Calu3 (cell line): ENCODE results near the gene PRR20A. TPM values are rescaled to one million over a fixed set of nuclear protein-coding genes. Genes with fewer than 3 reads are reported as not detected.
"Not testable (repeated sequence)": the region's sequence is repeated elsewhere in the genome, so short reads cannot be mapped to it uniquely, and the experiment has no call there.

ENCODE experiments used
- BruUV-seq: library from RNA; stranded (reverse); fragments of 400-500 nt; replicated peaks from 2 replicates; lab custom pipeline; 2021; lab: Mats Ljungman, UMichigan
- CTCF ChIA-PET: fragments of 300-600 bp; sonication (Branson Sonifier 250); formaldehyde crosslinking; loops from one replicate; lab custom pipeline; 2022; ENCODE audit warnings: antibody characterized with exemption; lab: Charles Lee
- DNase-seq: peaks from one replicate; pipeline ENCODE4 v3.0.0; 2022
- H3K27ac Mint-ChIP-seq: one replicate; pipeline ENCODE4 v1.8.0; 2022; ENCODE audit warnings: mixed read lengths; ENCODE audit not compliant: unreplicated experiment
- H3K27me3 Mint-ChIP-seq: one replicate; pipeline ENCODE4 v1.8.0; 2022; ENCODE audit warnings: mixed read lengths; ENCODE audit not compliant: unreplicated experiment
- H3K36me3 Mint-ChIP-seq: one replicate; pipeline ENCODE4 v1.8.0; 2022; ENCODE audit warnings: mild to moderate bottlenecking, moderate library complexity, mixed read lengths; ENCODE audit not compliant: insufficient read depth, unreplicated experiment
- H3K4me1 Mint-ChIP-seq: one replicate; pipeline ENCODE4 v1.8.0; 2022; ENCODE audit warnings: mild to moderate bottlenecking, low read depth, mixed read lengths; ENCODE audit not compliant: unreplicated experiment
- H3K4me3 Mint-ChIP-seq: one replicate; pipeline ENCODE4 v1.8.0; 2022; ENCODE audit warnings: mild to moderate bottlenecking, low read depth, moderate library complexity, mixed read lengths; ENCODE audit not compliant: unreplicated experiment
- H3K9me3 Mint-ChIP-seq: one replicate; pipeline ENCODE4 v1.8.0; 2022; ENCODE audit warnings: low read depth, mixed read lengths; ENCODE audit not compliant: unreplicated experiment
- intact Hi-C: fragments of 100-400 bp; cut with micrococcal nuclease; formaldehyde crosslinking; loops from one replicate; pipeline ENCODE4 v1.10.0; 2022; ENCODE audit not compliant: unreplicated experiment
- total RNA-seq: library from RNA; stranded (reverse); gene quantifications from 2 replicates; pipeline ENCODE4 v1.2.3, GENCODE V29; 2022
- TF ChIP-seq, protein P1 (sequence below): fragments of 200-600 bp; IDR thresholded peaks from one replicate; pipeline ENCODE4 v1.8.0; 2022; ENCODE audit warnings: antibody characterized with exemption; ENCODE audit not compliant: unreplicated experiment

PRR20A gene
- total RNA-seq, 1 experiment from 2014 or later, result not detected

DNA sequence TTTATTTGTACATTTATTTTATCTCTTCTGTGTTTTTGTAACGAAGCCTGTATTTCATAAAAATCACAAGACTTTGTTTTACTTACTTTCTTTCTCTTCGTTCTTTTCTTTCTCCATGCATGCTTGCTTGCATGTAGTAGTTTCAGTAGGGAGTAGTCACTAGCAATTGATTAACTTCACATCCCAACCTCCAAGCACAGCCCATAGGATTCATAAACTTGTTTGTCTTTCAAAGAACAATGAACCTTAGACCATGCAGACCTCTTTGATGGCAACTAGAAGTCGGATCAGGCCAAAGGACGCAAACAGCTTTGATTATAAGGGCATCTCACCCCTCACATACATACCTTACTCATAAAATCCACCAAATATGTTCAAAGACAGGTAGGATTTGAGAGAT is 3.1 kb upstream of the PRR20A start:
- DNase-seq, result no peak
- no peaks in the 10 kb centered on the region for H3K4me1 Mint-ChIP-seq
- peaks cover 2% of the 10 kb centered on the region for H3K9me3 Mint-ChIP-seq
- no TSS peak for BruUV-seq
- H3K27me3 Mint-ChIP-seq, result no peaks in the 10 kb centered on the region
- no peak overlapping the region for H3K27ac Mint-ChIP-seq
- CTCF ChIA-PET, result no interaction called here
- TF ChIP-seq, protein P1, sequence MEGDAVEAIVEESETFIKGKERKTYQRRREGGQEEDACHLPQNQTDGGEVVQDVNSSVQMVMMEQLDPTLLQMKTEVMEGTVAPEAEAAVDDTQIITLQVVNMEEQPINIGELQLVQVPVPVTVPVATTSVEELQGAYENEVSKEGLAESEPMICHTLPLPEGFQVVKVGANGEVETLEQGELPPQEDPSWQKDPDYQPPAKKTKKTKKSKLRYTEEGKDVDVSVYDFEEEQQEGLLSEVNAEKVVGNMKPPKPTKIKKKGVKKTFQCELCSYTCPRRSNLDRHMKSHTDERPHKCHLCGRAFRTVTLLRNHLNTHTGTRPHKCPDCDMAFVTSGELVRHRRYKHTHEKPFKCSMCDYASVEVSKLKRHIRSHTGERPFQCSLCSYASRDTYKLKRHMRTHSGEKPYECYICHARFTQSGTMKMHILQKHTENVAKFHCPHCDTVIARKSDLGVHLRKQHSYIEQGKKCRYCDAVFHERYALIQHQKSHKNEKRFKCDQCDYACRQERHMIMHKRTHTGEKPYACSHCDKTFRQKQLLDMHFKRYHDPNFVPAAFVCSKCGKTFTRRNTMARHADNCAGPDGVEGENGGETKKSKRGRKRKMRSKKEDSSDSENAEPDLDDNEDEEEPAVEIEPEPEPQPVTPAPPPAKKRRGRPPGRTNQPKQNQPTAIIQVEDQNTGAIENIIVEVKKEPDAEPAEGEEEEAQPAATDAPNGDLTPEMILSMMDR, result no peak
- H3K4me3 Mint-ChIP-seq, result no peak overlapping the region
- no peaks in the 10 kb centered on the region for H3K36me3 Mint-ChIP-seq
- intact Hi-C loops, result no loop called here

DNA sequence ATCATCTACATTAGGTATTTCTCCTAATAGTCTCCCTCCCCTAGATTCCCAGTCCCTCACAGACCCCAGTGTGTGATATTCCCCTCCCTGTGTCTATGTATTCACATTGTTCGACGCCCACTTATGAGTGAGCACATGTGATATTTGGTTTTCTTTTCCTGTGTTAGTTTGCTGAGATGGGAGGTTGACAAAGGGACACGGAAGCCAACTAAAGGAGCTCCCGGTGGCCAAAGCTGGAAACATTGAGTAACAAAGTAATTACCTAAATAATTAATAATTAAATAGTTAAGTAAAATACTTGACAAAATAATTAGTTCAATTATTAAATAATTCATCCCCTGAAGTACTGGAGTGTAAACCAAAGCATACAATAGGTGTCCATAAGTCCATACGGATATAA is 1.7 kb upstream of the PRR20A start:
- BruUV-seq, result no TSS peak
- CTCF ChIA-PET, result no interaction called here
- H3K27me3 Mint-ChIP-seq, result no peaks in the 10 kb centered on the region
- intact Hi-C loops, result no loop called here
- TF ChIP-seq, protein P1, result no peak
- peaks cover 2% of the 10 kb centered on the region for H3K9me3 Mint-ChIP-seq
- H3K4me1 Mint-ChIP-seq, result no peaks in the 10 kb centered on the region
- H3K27ac Mint-ChIP-seq, result no peak overlapping the region
- no peak overlapping the region for H3K4me3 Mint-ChIP-seq
- no peaks in the 10 kb centered on the region for H3K36me3 Mint-ChIP-seq
- no peak for DNase-seq

DNA sequence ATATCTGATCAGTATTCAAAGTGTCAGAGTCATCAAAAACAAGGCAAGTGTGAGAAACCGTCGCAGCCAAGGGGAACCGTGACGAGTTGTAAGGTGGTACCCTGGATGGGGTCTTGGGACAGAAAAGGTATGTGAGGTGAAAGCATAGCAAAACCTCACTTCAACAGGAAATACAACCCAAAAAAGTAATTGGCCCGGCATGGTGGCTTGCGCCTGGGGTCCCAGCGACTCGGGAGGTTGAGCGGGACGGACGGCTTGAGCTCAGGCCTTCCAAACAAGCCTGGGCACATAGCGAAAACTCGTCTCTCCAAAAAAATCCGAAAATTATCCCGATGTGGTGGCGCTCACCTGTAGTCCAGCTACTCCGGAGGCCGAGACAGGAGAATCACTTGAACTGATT is 937 bp upstream of the PRR20A start:
- BruUV-seq, CTCF ChIA-PET, H3K36me3 Mint-ChIP-seq: not testable (repeated sequence)

DNA sequence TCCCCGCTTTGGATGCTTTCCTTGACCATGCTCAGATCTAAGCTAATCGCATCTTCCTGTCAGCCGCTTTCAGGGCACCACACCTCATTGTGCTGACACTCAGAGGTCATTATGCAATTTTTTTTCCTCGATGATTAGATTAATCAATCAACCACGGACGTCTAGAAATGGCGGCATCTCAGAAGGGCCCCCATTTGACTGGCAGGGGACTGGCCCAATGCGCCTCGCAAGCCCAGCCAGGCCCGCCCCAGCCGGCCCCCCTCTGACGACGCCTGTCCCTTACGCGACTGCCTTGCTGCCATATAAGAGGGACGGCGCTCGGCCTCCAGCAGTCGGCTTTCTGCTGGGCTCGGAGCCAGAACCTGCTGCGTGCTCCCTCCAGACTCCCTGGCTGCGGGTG is 6.5 kb downstream of the PRR20A start, which contains the start of gene PRR20B:
PRR20B (plus strand) TSS at position 301 of the 400 bp plus-strand sequence. CDS start 387 bp downstream, outside the sequence.
- H3K27me3 Mint-ChIP-seq, H3K9me3 Mint-ChIP-seq, H3K27ac Mint-ChIP-seq, CTCF ChIA-PET, H3K4me1 Mint-ChIP-seq, intact Hi-C loops, H3K4me3 Mint-ChIP-seq, DNase-seq, BruUV-seq, H3K36me3 Mint-ChIP-seq: not testable (repeated sequence)

More for the DNA sequence above, 937 bp upstream of the PRR20A start:
- H3K4me1 Mint-ChIP-seq, H3K27ac Mint-ChIP-seq, H3K9me3 Mint-ChIP-seq, H3K27me3 Mint-ChIP-seq, H3K4me3 Mint-ChIP-seq, DNase-seq, intact Hi-C loops: not testable (repeated sequence)

DNA sequence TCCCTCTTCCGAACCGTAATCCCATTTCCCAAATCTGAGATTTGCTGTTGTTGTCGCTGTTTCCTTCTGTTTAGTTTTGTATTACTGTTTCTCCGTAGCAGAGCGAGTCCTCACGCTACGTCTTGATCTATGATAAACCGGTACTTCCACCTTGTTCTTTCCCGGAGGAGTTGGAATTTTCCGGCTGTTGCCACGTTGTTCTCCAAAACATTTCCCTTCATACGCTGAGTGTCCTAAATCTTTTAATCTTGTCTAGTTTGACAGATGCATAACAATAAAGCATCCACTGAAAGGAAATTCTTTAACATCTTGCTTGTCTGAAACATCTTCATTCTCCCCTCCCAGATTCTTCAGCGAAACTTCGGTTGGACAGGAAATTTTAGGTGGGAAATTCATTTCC is 7.4 kb downstream of the PRR20A start:
- CTCF ChIA-PET, H3K36me3 Mint-ChIP-seq, intact Hi-C loops, DNase-seq, H3K4me3 Mint-ChIP-seq, BruUV-seq, H3K27me3 Mint-ChIP-seq, H3K27ac Mint-ChIP-seq, H3K9me3 Mint-ChIP-seq, H3K4me1 Mint-ChIP-seq: not testable (repeated sequence)

DNA sequence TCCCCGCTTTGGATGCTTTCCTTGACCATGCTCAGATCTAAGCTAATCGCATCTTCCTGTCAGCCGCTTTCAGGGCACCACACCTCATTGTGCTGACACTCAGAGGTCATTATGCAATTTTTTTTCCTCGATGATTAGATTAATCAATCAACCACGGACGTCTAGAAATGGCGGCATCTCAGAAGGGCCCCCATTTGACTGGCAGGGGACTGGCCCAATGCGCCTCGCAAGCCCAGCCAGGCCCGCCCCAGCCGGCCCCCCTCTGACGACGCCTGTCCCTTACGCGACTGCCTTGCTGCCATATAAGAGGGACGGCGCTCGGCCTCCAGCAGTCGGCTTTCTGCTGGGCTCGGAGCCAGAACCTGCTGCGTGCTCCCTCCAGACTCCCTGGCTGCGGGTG is 13.0 kb downstream of the PRR20A start, which contains the start of gene PRR20C:
PRR20C (plus strand) TSS at position 301 of the 400 bp plus-strand sequence. CDS start 387 bp downstream, outside the sequence.
- BruUV-seq, DNase-seq, intact Hi-C loops, CTCF ChIA-PET, H3K9me3 Mint-ChIP-seq, H3K27me3 Mint-ChIP-seq, H3K27ac Mint-ChIP-seq, H3K4me3 Mint-ChIP-seq, H3K36me3 Mint-ChIP-seq, H3K4me1 Mint-ChIP-seq: not testable (repeated sequence)

DNA sequence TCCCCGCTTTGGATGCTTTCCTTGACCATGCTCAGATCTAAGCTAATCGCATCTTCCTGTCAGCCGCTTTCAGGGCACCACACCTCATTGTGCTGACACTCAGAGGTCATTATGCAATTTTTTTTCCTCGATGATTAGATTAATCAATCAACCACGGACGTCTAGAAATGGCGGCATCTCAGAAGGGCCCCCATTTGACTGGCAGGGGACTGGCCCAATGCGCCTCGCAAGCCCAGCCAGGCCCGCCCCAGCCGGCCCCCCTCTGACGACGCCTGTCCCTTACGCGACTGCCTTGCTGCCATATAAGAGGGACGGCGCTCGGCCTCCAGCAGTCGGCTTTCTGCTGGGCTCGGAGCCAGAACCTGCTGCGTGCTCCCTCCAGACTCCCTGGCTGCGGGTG is 19.6 kb downstream of the PRR20A start, which contains the start of gene PRR20D:
PRR20D (plus strand) TSS at position 301 of the 400 bp plus-strand sequence. CDS start 387 bp downstream, outside the sequence.
- H3K36me3 Mint-ChIP-seq, intact Hi-C loops, H3K27ac Mint-ChIP-seq, BruUV-seq, DNase-seq, H3K4me1 Mint-ChIP-seq, H3K4me3 Mint-ChIP-seq, CTCF ChIA-PET, H3K9me3 Mint-ChIP-seq, H3K27me3 Mint-ChIP-seq: not testable (repeated sequence)

DNA sequence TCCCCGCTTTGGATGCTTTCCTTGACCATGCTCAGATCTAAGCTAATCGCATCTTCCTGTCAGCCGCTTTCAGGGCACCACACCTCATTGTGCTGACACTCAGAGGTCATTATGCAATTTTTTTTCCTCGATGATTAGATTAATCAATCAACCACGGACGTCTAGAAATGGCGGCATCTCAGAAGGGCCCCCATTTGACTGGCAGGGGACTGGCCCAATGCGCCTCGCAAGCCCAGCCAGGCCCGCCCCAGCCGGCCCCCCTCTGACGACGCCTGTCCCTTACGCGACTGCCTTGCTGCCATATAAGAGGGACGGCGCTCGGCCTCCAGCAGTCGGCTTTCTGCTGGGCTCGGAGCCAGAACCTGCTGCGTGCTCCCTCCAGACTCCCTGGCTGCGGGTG is 26.2 kb downstream of the PRR20A start, which contains the start of gene PRR20E:
PRR20E (plus strand) TSS at position 301 of the 400 bp plus-strand sequence. CDS start 387 bp downstream, outside the sequence.
- H3K27ac Mint-ChIP-seq, CTCF ChIA-PET, H3K27me3 Mint-ChIP-seq, H3K4me1 Mint-ChIP-seq, H3K9me3 Mint-ChIP-seq, BruUV-seq, H3K4me3 Mint-ChIP-seq, DNase-seq, intact Hi-C loops, H3K36me3 Mint-ChIP-seq: not testable (repeated sequence)
